DOHH2 (cell line): ENCODE results near the gene AHCTF1.

ENCODE experiments used
- H3F3A ChIP-seq: fragments of 200-600 bp; sonication (generic), shearing (Covaris generic); 2 replicates; pipeline ENCODE4 v1.6.0; 2016; ENCODE audit warnings: antibody characterized with exemption, mild to moderate bottlenecking; ENCODE audit not compliant: control insufficient read depth, insufficient read depth
- H3K27ac ChIP-seq: fragments of 200-600 bp; sonication (generic); 2 replicates; pipeline ENCODE4 v1.5.1; 2014; ENCODE audit warnings: low read depth, mild to moderate bottlenecking, low read length, moderate library complexity
- H3K27me3 ChIP-seq: fragments of 200-600 bp; sonication (generic); 2 replicates; pipeline ENCODE4 v1.6.1; 2014; ENCODE audit warnings: mild to moderate bottlenecking, low read length, mixed read lengths; ENCODE audit not compliant: control insufficient read depth
- H3K36me3 ChIP-seq: fragments of 200-600 bp; sonication (generic); 2 replicates; pipeline ENCODE4 v1.6.1; 2014; ENCODE audit warnings: mild to moderate bottlenecking, low read length, moderate library complexity, mixed read lengths; ENCODE audit not compliant: control insufficient read depth
- H3K4me1 ChIP-seq: fragments of 200-600 bp; sonication (generic); 2 replicates; pipeline ENCODE4 v1.6.1; 2014; ENCODE audit warnings: mild to moderate bottlenecking, low read length, mixed read lengths; ENCODE audit not compliant: control insufficient read depth
- H3K4me2 ChIP-seq: fragments of 200-600 bp; sonication (generic); 2 replicates; pipeline ENCODE4 v1.6.0; 2014; ENCODE audit warnings: mild to moderate bottlenecking, low read length, moderate library complexity
- H3K4me3 ChIP-seq: fragments of 200-600 bp; sonication (generic); 2 replicates; pipeline ENCODE4 v1.5.1; 2014; ENCODE audit warnings: mild to moderate bottlenecking, low read length, mixed read lengths
- H3K79me2 ChIP-seq: fragments of 200-600 bp; sonication (generic); 2 replicates; pipeline ENCODE4 v1.6.1; 2014; ENCODE audit warnings: mild to moderate bottlenecking, low read length, mixed read lengths; ENCODE audit not compliant: control insufficient read depth
- H3K9me2 ChIP-seq: fragments of 200-600 bp; sonication (generic); replicated peaks from 2 replicates; pipeline ENCODE4 v1.6.1; 2014; ENCODE audit warnings: mild to moderate bottlenecking, low read length, mixed read lengths; ENCODE audit not compliant: control insufficient read depth
- H3K9me3 ChIP-seq: fragments of 200-600 bp; sonication (generic); 2 replicates; pipeline ENCODE4 v1.6.1; 2014; ENCODE audit warnings: antibody characterized with exemption, low read length, mixed read lengths; ENCODE audit not compliant: control insufficient read depth, insufficient read depth
- H4K20me1 ChIP-seq: fragments of 200-600 bp; sonication (generic); 2 replicates; pipeline ENCODE4 v1.6.0; 2014; ENCODE audit warnings: low read depth, mild to moderate bottlenecking, antibody characterized with exemption, low read length, moderate library complexity; ENCODE audit not compliant: control insufficient read depth, insufficient read depth
- EZH2phosphoT487 ChIP-seq: fragments of 200-600 bp; sonication (generic); IDR thresholded peaks from 2 replicates; pipeline ENCODE4 v1.6.1; 2017; ENCODE audit warnings: borderline replicate concordance, mild to moderate bottlenecking, antibody characterized with exemption, low read length, moderate library complexity, mixed read lengths
- TF ChIP-seq, protein P1 (sequence below): fragments of 200-600 bp; sonication (generic); IDR thresholded peaks from one replicate; pipeline ENCODE4 v1.5.1; 2014; ENCODE audit warnings: antibody characterized with exemption, mild to moderate bottlenecking, low read depth, low read length; ENCODE audit not compliant: poor library complexity, severe bottlenecking

AHCTF1 gene, protein sequence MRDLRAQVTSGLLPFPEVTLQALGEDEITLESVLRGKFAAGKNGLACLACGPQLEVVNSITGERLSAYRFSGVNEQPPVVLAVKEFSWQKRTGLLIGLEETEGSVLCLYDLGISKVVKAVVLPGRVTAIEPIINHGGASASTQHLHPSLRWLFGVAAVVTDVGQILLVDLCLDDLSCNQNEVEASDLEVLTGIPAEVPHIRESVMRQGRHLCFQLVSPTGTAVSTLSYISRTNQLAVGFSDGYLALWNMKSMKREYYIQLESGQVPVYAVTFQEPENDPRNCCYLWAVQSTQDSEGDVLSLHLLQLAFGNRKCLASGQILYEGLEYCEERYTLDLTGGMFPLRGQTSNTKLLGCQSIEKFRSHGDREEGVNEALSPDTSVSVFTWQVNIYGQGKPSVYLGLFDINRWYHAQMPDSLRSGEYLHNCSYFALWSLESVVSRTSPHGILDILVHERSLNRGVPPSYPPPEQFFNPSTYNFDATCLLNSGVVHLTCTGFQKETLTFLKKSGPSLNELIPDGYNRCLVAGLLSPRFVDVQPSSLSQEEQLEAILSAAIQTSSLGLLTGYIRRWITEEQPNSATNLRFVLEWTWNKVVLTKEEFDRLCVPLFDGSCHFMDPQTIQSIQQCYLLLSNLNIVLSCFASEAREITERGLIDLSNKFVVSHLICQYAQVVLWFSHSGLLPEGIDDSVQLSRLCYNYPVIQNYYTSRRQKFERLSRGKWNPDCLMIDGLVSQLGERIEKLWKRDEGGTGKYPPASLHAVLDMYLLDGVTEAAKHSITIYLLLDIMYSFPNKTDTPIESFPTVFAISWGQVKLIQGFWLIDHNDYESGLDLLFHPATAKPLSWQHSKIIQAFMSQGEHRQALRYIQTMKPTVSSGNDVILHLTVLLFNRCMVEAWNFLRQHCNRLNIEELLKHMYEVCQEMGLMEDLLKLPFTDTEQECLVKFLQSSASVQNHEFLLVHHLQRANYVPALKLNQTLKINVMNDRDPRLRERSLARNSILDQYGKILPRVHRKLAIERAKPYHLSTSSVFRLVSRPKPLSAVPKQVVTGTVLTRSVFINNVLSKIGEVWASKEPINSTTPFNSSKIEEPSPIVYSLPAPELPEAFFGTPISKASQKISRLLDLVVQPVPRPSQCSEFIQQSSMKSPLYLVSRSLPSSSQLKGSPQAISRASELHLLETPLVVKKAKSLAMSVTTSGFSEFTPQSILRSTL (N-terminal part only)

DNA sequence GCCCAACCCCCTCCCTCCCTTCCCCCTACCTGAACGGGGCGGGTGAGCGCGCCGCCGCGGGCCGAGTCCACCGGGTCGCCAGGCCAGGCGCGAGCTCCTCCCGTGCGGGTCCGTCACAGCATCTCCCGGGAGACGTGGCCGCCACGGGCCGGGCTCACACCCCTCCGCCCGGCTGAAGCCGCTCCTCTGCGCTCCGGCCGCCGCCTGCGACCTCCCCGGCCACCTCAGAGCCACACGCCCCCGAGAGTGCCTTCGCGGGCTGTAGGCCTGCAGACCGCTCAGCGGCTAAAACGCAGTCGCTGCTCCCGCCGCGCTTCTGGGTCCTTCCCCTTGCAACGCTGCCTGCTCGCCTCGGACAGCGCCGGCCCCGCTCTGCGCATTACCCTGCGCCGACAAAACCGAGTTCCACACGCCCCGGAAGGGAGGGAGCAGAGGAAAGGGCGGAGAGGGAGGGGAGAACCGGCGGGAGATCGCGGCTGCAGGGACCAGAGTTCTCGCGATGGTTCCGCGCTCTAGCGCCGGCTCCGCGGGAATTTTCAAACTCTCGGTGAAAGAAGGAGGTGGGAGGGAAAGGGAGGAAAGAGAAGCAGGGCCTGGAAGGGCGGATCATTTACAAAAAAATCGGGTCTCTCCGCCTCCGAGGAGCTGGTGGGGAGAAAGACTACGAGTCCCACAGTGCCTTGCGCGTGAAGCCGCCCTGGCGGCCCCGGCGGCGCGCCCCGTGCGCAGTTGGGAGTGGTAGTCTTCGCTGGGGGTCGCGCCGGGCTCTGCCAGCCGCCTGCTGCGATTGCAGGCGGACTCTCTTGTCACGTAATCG lies at the start of gene AHCTF1:
AHCTF1 (minus strand) TSS at position 400 of the 817 bp plus-strand sequence. CDS start 13,578 bp downstream, outside the sequence.
- no peaks in the 10 kb centered on the region for H3K9me3 ChIP-seq
- peaks cover 48% of the 10 kb centered on the region for H3K79me2 ChIP-seq
- H3K27ac ChIP-seq = peak within 1 kb of the TSS; percentile 85
- H3F3A ChIP-seq = no peaks in the 10 kb centered on the region; the same call in 1 of the 2 replicates
- peaks cover 9% of the 10 kb centered on the region; the same call in 1 of the 2 replicates for H4K20me1 ChIP-seq
- TF ChIP-seq EZH2phosphoT487 = no peak
- TF ChIP-seq, protein P1, sequence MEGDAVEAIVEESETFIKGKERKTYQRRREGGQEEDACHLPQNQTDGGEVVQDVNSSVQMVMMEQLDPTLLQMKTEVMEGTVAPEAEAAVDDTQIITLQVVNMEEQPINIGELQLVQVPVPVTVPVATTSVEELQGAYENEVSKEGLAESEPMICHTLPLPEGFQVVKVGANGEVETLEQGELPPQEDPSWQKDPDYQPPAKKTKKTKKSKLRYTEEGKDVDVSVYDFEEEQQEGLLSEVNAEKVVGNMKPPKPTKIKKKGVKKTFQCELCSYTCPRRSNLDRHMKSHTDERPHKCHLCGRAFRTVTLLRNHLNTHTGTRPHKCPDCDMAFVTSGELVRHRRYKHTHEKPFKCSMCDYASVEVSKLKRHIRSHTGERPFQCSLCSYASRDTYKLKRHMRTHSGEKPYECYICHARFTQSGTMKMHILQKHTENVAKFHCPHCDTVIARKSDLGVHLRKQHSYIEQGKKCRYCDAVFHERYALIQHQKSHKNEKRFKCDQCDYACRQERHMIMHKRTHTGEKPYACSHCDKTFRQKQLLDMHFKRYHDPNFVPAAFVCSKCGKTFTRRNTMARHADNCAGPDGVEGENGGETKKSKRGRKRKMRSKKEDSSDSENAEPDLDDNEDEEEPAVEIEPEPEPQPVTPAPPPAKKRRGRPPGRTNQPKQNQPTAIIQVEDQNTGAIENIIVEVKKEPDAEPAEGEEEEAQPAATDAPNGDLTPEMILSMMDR = no peak
- H3K36me3 ChIP-seq = peaks cover 37% of the 10 kb centered on the region
- H3K9me2 ChIP-seq = no peaks in the 10 kb centered on the region
- no peaks in the 10 kb centered on the region for H3K27me3 ChIP-seq
- peak within 1 kb of the TSS; percentile 73 for H3K4me2 ChIP-seq
- peak within 1 kb of the TSS; percentile 87 for H3K4me3 ChIP-seq
- peaks cover 20% of the 10 kb centered on the region for H3K4me1 ChIP-seq

DNA sequence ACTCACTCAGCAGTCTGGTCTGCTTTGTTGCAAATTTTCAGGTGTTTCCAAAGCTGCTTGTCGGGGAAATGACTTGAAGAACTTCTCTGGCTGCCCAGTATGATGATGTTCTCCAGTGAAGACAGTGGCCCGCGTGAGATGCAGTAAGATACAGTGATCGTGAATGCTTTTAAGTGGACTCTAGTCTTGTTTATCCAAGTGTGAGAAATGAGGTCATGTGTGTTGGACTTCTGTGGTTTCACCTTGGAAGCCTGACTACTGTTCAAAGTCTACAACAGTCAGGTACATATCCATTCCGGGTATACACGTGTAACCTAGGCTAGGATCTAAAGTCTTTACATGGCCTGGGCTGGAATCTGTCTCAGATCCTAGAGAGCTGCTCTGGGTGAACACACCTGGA lies 47.0 kb upstream of the AHCTF1 start:
- Histone ChIP-seq H3F3A (no peaks in the 10 kb centered on the region), H3K4me1 (no peaks in the 10 kb centered on the region), H3K79me2 (no peaks in the 10 kb centered on the region), H3K36me3 (no peaks in the 10 kb centered on the region), H4K20me1 (no peaks in the 10 kb centered on the region), H3K27ac (no peak overlapping the region), H3K4me3 (no peak overlapping the region), H3K9me2 (no peaks in the 10 kb centered on the region), H3K9me3 (no peaks in the 10 kb centered on the region), H3K27me3 (no peaks in the 10 kb centered on the region), H3K4me2 (no peak overlapping the region)
- TF ChIP-seq EZH2phosphoT487 = no peak
- TF ChIP-seq, protein P1 = no peak

DNA sequence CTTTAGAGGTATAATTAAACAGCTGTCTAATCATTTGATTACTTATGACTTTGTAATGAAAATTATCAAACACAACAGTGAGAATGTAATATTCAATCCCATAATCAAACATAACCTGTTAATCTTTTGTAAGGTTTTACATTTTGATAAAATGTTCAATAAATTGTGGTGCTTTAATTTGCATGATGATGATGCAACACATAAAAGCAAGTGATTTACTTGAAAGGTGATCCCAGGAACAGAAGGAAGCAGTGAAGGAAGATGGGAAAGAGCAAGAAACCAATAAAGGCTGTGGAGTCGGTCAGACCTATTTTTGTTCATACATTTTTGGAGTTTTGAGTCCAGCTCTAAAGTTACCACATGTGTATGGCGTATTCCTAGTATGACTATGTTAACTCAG lies 46.5 kb upstream of the AHCTF1 start:
- no peaks in the 10 kb centered on the region for H3F3A ChIP-seq
- no peaks in the 10 kb centered on the region for H3K36me3 ChIP-seq
- no peaks in the 10 kb centered on the region for H3K79me2 ChIP-seq
- no peaks in the 10 kb centered on the region for H3K9me2 ChIP-seq
- H3K9me3 ChIP-seq = no peaks in the 10 kb centered on the region
- TF ChIP-seq EZH2phosphoT487 = no peak
- TF ChIP-seq, protein P1 = no peak
- no peaks in the 10 kb centered on the region for H3K27me3 ChIP-seq
- H4K20me1 ChIP-seq = no peaks in the 10 kb centered on the region
- H3K4me1 ChIP-seq = no peaks in the 10 kb centered on the region
- H3K27ac ChIP-seq = no peak overlapping the region
- H3K4me2 ChIP-seq = no peak overlapping the region
- no peak overlapping the region for H3K4me3 ChIP-seq
